ENCODE results near the gene TATDN2. TPM values are rescaled to one million over a fixed set of nuclear protein-coding genes. Genes with fewer than 3 reads are reported as not detected.

Gene TATDN2
- total RNA-seq, 1 donor: 19.2 TPM

DNA sequence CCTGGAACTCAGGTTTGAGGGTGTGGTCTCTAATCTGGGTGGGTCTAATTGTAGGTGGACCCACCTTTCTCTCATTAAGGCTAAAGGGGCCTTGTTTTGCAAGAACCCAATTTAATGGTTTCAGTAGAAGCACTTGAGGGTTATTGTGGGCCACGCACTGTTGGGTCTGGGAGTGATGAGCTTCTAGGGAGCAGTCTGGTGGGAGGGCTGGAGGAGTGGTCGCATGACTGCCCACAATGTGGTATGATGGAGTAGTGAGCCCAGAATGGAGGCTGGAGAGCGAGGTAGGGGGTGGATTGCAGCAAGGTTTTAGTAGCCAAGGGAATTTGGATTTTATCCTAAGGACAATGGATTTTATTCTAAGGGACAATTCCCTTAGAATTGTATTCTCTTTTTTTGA lies 2.7 kb downstream of the TATDN2 start:
- Histone ChIP-seq H3K36me3 (ENCODE audit: insufficient read depth, low read length) (peaks cover 8% of the 10 kb centered on the region), H4K20me1 (ENCODE audit: insufficient read depth, low read length) (peaks cover 42% of the 10 kb centered on the region), H3K79me2 (ENCODE audit: insufficient read depth, low read length) (peaks cover 69% of the 10 kb centered on the region), H3K4me1 (ENCODE audit: insufficient read depth, low read length) (peaks cover 15% of the 10 kb centered on the region), H3K4me3 (ENCODE audit: insufficient read depth, low read length) (no peak overlapping the region), H3K4me2 (ENCODE audit: insufficient read depth, low read length) (peak overlapping the region; percentile 94), H3K27ac (ENCODE audit: low read depth, low read length) (peak overlapping the region; percentile 14), H2AFZ (ENCODE audit: low read length) (no peak overlapping the region), H3K27me3 (ENCODE audit: insufficient read depth, low read length) (no peaks in the 10 kb centered on the region), H3K9me3 (ENCODE audit: low read depth, low read length) (no peaks in the 10 kb centered on the region)
- no peak for DNase-seq (ENCODE audit: insufficient read length, low spot score, missing footprints)
- TF ChIP-seq, protein P1, sequence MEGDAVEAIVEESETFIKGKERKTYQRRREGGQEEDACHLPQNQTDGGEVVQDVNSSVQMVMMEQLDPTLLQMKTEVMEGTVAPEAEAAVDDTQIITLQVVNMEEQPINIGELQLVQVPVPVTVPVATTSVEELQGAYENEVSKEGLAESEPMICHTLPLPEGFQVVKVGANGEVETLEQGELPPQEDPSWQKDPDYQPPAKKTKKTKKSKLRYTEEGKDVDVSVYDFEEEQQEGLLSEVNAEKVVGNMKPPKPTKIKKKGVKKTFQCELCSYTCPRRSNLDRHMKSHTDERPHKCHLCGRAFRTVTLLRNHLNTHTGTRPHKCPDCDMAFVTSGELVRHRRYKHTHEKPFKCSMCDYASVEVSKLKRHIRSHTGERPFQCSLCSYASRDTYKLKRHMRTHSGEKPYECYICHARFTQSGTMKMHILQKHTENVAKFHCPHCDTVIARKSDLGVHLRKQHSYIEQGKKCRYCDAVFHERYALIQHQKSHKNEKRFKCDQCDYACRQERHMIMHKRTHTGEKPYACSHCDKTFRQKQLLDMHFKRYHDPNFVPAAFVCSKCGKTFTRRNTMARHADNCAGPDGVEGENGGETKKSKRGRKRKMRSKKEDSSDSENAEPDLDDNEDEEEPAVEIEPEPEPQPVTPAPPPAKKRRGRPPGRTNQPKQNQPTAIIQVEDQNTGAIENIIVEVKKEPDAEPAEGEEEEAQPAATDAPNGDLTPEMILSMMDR (IDR thresholded peaks at IDR 0.05; ENCODE audit: extremely low read depth, low read depth, low read length): no peak

DNA sequence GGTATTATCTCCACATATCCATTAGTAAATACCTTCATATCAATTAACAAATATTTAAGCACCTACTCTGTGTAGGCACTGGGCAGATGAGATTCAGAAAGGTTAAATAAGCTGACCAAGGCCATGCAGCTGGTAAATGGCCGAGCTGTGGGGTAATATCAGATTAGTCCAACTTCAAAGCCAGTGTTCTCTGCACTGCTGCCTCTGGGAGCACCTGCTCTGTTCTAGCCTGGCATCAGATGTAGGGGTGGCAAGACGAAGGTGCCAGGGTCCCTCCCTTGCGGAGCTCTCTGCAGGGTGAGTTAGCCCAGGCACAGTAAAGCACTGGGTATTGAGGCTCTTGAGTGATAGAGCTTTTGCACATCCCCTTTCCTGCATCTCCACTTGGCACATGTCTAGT lies 5.5 kb downstream of the TATDN2 start:
- Histone ChIP-seq H3K36me3 (ENCODE audit: insufficient read depth, low read length) (peaks cover 13% of the 10 kb centered on the region), H3K4me1 (ENCODE audit: insufficient read depth, low read length) (peaks cover 10% of the 10 kb centered on the region)

DNA sequence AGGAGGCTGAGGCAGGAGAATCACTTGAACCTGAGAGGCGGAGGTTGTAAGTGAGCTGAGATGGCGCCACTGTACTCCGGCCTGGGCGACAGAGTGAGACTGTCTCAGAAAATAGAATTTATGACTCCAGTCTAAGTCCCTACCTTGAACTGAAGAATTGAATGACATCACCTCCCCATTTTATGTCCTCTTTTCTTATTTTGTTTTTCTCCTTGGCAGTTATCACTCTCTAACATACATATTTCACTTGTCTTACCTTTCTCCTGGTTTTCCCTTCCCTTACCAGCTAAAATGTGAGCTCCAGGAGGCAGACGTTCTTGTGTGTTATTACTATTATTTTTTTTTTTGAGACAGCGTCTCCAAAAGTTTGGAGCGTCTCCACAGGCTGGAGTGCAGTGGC lies 7.6 kb downstream of the TATDN2 start:
- no peak overlapping the region for H3K4me3 ChIP-seq (ENCODE audit: insufficient read depth, low read length)
- peaks cover 24% of the 10 kb centered on the region for H3K36me3 ChIP-seq (ENCODE audit: insufficient read depth, low read length)
- TF ChIP-seq, protein P1 (IDR thresholded peaks at IDR 0.05; ENCODE audit: extremely low read depth, low read depth, low read length): no peak
- no peak for DNase-seq (ENCODE audit: insufficient read length, low spot score, missing footprints)
- no peak overlapping the region for H3K27ac ChIP-seq (ENCODE audit: low read depth, low read length)
- H3K27me3 ChIP-seq (ENCODE audit: insufficient read depth, low read length): no peaks in the 10 kb centered on the region
- no peak overlapping the region for H3K4me2 ChIP-seq (ENCODE audit: insufficient read depth, low read length)
- peaks cover 33% of the 10 kb centered on the region for H4K20me1 ChIP-seq (ENCODE audit: insufficient read depth, low read length)
- peaks cover 79% of the 10 kb centered on the region for H3K79me2 ChIP-seq (ENCODE audit: insufficient read depth, low read length)
- H3K4me1 ChIP-seq (ENCODE audit: insufficient read depth, low read length): no peaks in the 10 kb centered on the region
- no peaks in the 10 kb centered on the region for H3K9me3 ChIP-seq (ENCODE audit: low read depth, low read length)
- no peak overlapping the region for H2AFZ ChIP-seq (ENCODE audit: low read length)

More for the DNA sequence above, 5.5 kb downstream of the TATDN2 start:
- Histone ChIP-seq H3K79me2 (ENCODE audit: insufficient read depth, low read length) (peaks cover 82% of the 10 kb centered on the region), H3K9me3 (ENCODE audit: low read depth, low read length) (no peaks in the 10 kb centered on the region), H2AFZ (ENCODE audit: low read length) (no peak overlapping the region), H3K27me3 (ENCODE audit: insufficient read depth, low read length) (no peaks in the 10 kb centered on the region), H3K27ac (ENCODE audit: low read depth, low read length) (no peak overlapping the region), H3K4me3 (ENCODE audit: insufficient read depth, low read length) (no peak overlapping the region), H4K20me1 (ENCODE audit: insufficient read depth, low read length) (peaks cover 46% of the 10 kb centered on the region), H3K4me2 (ENCODE audit: insufficient read depth, low read length) (no peak overlapping the region)
- no peak for DNase-seq (ENCODE audit: insufficient read length, low spot score, missing footprints)
- TF ChIP-seq, protein P1 (IDR thresholded peaks at IDR 0.05; ENCODE audit: extremely low read depth, low read depth, low read length): no peak

DNA sequence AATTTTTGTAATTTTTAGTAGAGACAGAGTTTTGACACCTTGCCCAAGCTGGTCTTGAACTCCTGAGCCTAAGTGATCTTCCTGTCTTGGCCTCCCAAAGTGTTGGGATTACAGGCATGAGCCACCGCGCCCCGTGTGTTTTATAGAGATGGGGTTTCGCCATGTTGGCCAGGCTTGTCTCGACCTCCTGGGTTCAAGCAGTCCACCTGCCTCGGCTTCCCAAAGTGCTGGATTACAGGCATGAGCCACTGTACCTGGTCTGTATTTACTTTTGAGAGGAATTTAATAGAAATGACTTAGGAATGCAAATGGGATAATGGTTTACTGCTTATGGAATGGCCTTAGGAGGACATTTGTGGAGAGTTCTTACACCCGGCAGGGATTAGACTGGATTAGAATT lies 10.8 kb downstream of the TATDN2 start:
- Histone ChIP-seq H3K27ac (ENCODE audit: low read depth, low read length) (no peak overlapping the region), H3K4me2 (ENCODE audit: insufficient read depth, low read length) (no peak overlapping the region), H3K36me3 (ENCODE audit: insufficient read depth, low read length) (peaks cover 21% of the 10 kb centered on the region), H3K4me1 (ENCODE audit: insufficient read depth, low read length) (peaks cover 2% of the 10 kb centered on the region), H3K27me3 (ENCODE audit: insufficient read depth, low read length) (no peaks in the 10 kb centered on the region), H3K9me3 (ENCODE audit: low read depth, low read length) (no peaks in the 10 kb centered on the region), H3K4me3 (ENCODE audit: insufficient read depth, low read length) (no peak overlapping the region), H4K20me1 (ENCODE audit: insufficient read depth, low read length) (peaks cover 19% of the 10 kb centered on the region), H3K79me2 (ENCODE audit: insufficient read depth, low read length) (peaks cover 77% of the 10 kb centered on the region), H2AFZ (ENCODE audit: low read length) (no peak overlapping the region)
- TF ChIP-seq, protein P1 (IDR thresholded peaks at IDR 0.05; ENCODE audit: extremely low read depth, low read depth, low read length): no peak
- DNase-seq (ENCODE audit: insufficient read length, low spot score, missing footprints): no peak
